ENCODE results near the gene OSBPL8.

OSBPL8 gene

GRCh38 chr12:76470028-76470939, 89.3 kb downstream of the OSBPL8 start:
- Histone ChIP-seq H3K4me1 (ENCODE audit: control insufficient read depth, insufficient read depth, low read length) (peaks cover 12% of the 10 kb centered on the region; the same call in 1 of the 2 replicates), H3K4me3 (ENCODE audit: low read depth, low read length) (no peak overlapping the region), H3K9me3 (ENCODE audit: control insufficient read depth, insufficient read depth, low read depth, low read length) (no peaks in the 10 kb centered on the region; the same call in 1 of the 2 replicates), H3K9ac (ENCODE audit: low read length) (no peak overlapping the region), H3K36me3 (ENCODE audit: control insufficient read depth, insufficient read depth, low read length) (no peaks in the 10 kb centered on the region), H3K27me3 (ENCODE audit: control insufficient read depth, insufficient read depth, low read length) (no peaks in the 10 kb centered on the region), H3K27ac (ENCODE audit: low read depth, low read length) (no peak overlapping the region)

GRCh38 chr12:76464631-76465166, 94.9 kb downstream of the OSBPL8 start:
- Histone ChIP-seq H3K27me3 (ENCODE audit: control insufficient read depth, insufficient read depth, low read length) (no peaks in the 10 kb centered on the region), H3K36me3 (ENCODE audit: control insufficient read depth, insufficient read depth, low read length) (no peaks in the 10 kb centered on the region), H3K9me3 (ENCODE audit: control insufficient read depth, insufficient read depth, low read depth, low read length) (no peaks in the 10 kb centered on the region), H3K9ac (ENCODE audit: low read length) (no peak overlapping the region), H3K27ac (ENCODE audit: low read depth, low read length) (no peak overlapping the region), H3K4me1 (ENCODE audit: control insufficient read depth, insufficient read depth, low read length) (peaks cover 4% of the 10 kb centered on the region; the same call in 1 of the 2 replicates), H3K4me3 (ENCODE audit: low read depth, low read length) (no peak overlapping the region)

- no peak overlapping the region for H3K4me3 ChIP-seq (ENCODE audit: low read depth, low read length)
- H3K4me1 ChIP-seq (ENCODE audit: control insufficient read depth, insufficient read depth, low read length) = peaks cover 4% of the 10 kb centered on the region; the same call in 1 of the 2 replicates
- H3K27ac ChIP-seq (ENCODE audit: low read depth, low read length) = no peak overlapping the region
- H3K9ac ChIP-seq (ENCODE audit: low read length) = no peak overlapping the region
- no peaks in the 10 kb centered on the region for H3K27me3 ChIP-seq (ENCODE audit: control insufficient read depth, insufficient read depth, low read length)
- H3K9me3 ChIP-seq (ENCODE audit: control insufficient read depth, insufficient read depth, low read depth, low read length) = no peaks in the 10 kb centered on the region
- H3K36me3 ChIP-seq (ENCODE audit: control insufficient read depth, insufficient read depth, low read length) = no peaks in the 10 kb centered on the region
These were observed 96.8 kb downstream of the OSBPL8 start for GRCh38 chr12:76462668-76463224.

- Histone ChIP-seq H3K9ac (ENCODE audit: low read length) (no peak overlapping the region), H3K4me3 (ENCODE audit: low read depth, low read length) (no peak overlapping the region), H3K27me3 (ENCODE audit: control insufficient read depth, insufficient read depth, low read length) (no peaks in the 10 kb centered on the region), H3K27ac (ENCODE audit: low read depth, low read length) (no peak overlapping the region), H3K9me3 (ENCODE audit: control insufficient read depth, insufficient read depth, low read depth, low read length) (no peaks in the 10 kb centered on the region), H3K4me1 (ENCODE audit: control insufficient read depth, insufficient read depth, low read length) (peaks cover 4% of the 10 kb centered on the region; the same call in 1 of the 2 replicates), H3K36me3 (ENCODE audit: control insufficient read depth, insufficient read depth, low read length) (no peaks in the 10 kb centered on the region)
These were observed 98.8 kb downstream of the OSBPL8 start for GRCh38 chr12:76460807-76461206.

GRCh38 chr12:76457818-76458217, 101.8 kb downstream of the OSBPL8 start:
- no peak overlapping the region for H3K27ac ChIP-seq (ENCODE audit: low read depth, low read length)
- no peaks in the 10 kb centered on the region for H3K9me3 ChIP-seq (ENCODE audit: control insufficient read depth, insufficient read depth, low read depth, low read length)
- peaks cover 9% of the 10 kb centered on the region; the same call in 1 of the 2 replicates for H3K4me1 ChIP-seq (ENCODE audit: control insufficient read depth, insufficient read depth, low read length)
- H3K9ac ChIP-seq (ENCODE audit: low read length) = no peak overlapping the region
- no peak overlapping the region for H3K4me3 ChIP-seq (ENCODE audit: low read depth, low read length)
- H3K36me3 ChIP-seq (ENCODE audit: control insufficient read depth, insufficient read depth, low read length) = no peaks in the 10 kb centered on the region
- no peaks in the 10 kb centered on the region for H3K27me3 ChIP-seq (ENCODE audit: control insufficient read depth, insufficient read depth, low read length)

GRCh38 chr12:76457010-76457409, 102.6 kb downstream of the OSBPL8 start:
- peaks cover 9% of the 10 kb centered on the region; the same call in 1 of the 2 replicates for H3K4me1 ChIP-seq (ENCODE audit: control insufficient read depth, insufficient read depth, low read length)
- no peaks in the 10 kb centered on the region for H3K9me3 ChIP-seq (ENCODE audit: control insufficient read depth, insufficient read depth, low read depth, low read length)
- no peaks in the 10 kb centered on the region for H3K36me3 ChIP-seq (ENCODE audit: control insufficient read depth, insufficient read depth, low read length)
- no peak overlapping the region for H3K27ac ChIP-seq (ENCODE audit: low read depth, low read length)
- no peak overlapping the region for H3K4me3 ChIP-seq (ENCODE audit: low read depth, low read length)
- no peaks in the 10 kb centered on the region for H3K27me3 ChIP-seq (ENCODE audit: control insufficient read depth, insufficient read depth, low read length)
- no peak overlapping the region for H3K9ac ChIP-seq (ENCODE audit: low read length)

GRCh38 chr12:76455582-76456345, 103.8 kb downstream of the OSBPL8 start:
- Histone ChIP-seq H3K9ac (ENCODE audit: low read length) (no peak overlapping the region), H3K9me3 (ENCODE audit: control insufficient read depth, insufficient read depth, low read depth, low read length) (no peaks in the 10 kb centered on the region), H3K4me3 (ENCODE audit: low read depth, low read length) (no peak overlapping the region), H3K27ac (ENCODE audit: low read depth, low read length) (no peak overlapping the region), H3K27me3 (ENCODE audit: control insufficient read depth, insufficient read depth, low read length) (no peaks in the 10 kb centered on the region), H3K36me3 (ENCODE audit: control insufficient read depth, insufficient read depth, low read length) (no peaks in the 10 kb centered on the region), H3K4me1 (ENCODE audit: control insufficient read depth, insufficient read depth, low read length) (peaks cover 8% of the 10 kb centered on the region; the same call in 1 of the 2 replicates)

- no peaks in the 10 kb centered on the region for H3K27me3 ChIP-seq (ENCODE audit: control insufficient read depth, insufficient read depth, low read length)
- H3K4me3 ChIP-seq (ENCODE audit: low read depth, low read length) = no peak overlapping the region
- H3K9ac ChIP-seq (ENCODE audit: low read length) = no peak overlapping the region
- H3K36me3 ChIP-seq (ENCODE audit: control insufficient read depth, insufficient read depth, low read length) = peaks cover 10% of the 10 kb centered on the region
- H3K27ac ChIP-seq (ENCODE audit: low read depth, low read length) = no peak overlapping the region
- H3K4me1 ChIP-seq (ENCODE audit: control insufficient read depth, insufficient read depth, low read length) = 0 out of 2 replicates have a peak, but pooled peaks cover 5% of the 10 kb centered on the region
- H3K9me3 ChIP-seq (ENCODE audit: control insufficient read depth, insufficient read depth, low read depth, low read length) = no peaks in the 10 kb centered on the region
These were observed 108.0 kb downstream of the OSBPL8 start for GRCh38 chr12:76451528-76451927.

- peaks cover 10% of the 10 kb centered on the region for H3K36me3 ChIP-seq (ENCODE audit: control insufficient read depth, insufficient read depth, low read length)
- H3K9me3 ChIP-seq (ENCODE audit: control insufficient read depth, insufficient read depth, low read depth, low read length) = no peaks in the 10 kb centered on the region
- H3K9ac ChIP-seq (ENCODE audit: low read length) = no peak overlapping the region
- no peak overlapping the region for H3K27ac ChIP-seq (ENCODE audit: low read depth, low read length)
- H3K4me3 ChIP-seq (ENCODE audit: low read depth, low read length) = no peak overlapping the region
- no peaks in the 10 kb centered on the region for H3K27me3 ChIP-seq (ENCODE audit: control insufficient read depth, insufficient read depth, low read length)
- 0 out of 2 replicates have a peak, but pooled peaks cover 5% of the 10 kb centered on the region for H3K4me1 ChIP-seq (ENCODE audit: control insufficient read depth, insufficient read depth, low read length)
These were observed 108.9 kb downstream of the OSBPL8 start for GRCh38 chr12:76450690-76451089.

GRCh38 chr12:76449993-76450392, 109.6 kb downstream of the OSBPL8 start:
- Histone ChIP-seq H3K9ac (ENCODE audit: low read length) (no peak overlapping the region), H3K36me3 (ENCODE audit: control insufficient read depth, insufficient read depth, low read length) (peaks cover 10% of the 10 kb centered on the region), H3K4me1 (ENCODE audit: control insufficient read depth, insufficient read depth, low read length) (no peaks in the 10 kb centered on the region), H3K27me3 (ENCODE audit: control insufficient read depth, insufficient read depth, low read length) (no peaks in the 10 kb centered on the region), H3K9me3 (ENCODE audit: control insufficient read depth, insufficient read depth, low read depth, low read length) (no peaks in the 10 kb centered on the region), H3K27ac (ENCODE audit: low read depth, low read length) (no peak overlapping the region), H3K4me3 (ENCODE audit: low read depth, low read length) (no peak overlapping the region)
